Raji (cell line): ENCODE results near the gene DNAJC28.

ENCODE experiments used
- POLR2A ChIP-seq: IDR thresholded peaks from 2 replicates; pipeline ENCODE4 v1.6.1; 2011; ENCODE audit warnings: low read depth, low read length, control low read depth; ENCODE audit not compliant: insufficient read depth

DNAJC28 gene

DNA sequence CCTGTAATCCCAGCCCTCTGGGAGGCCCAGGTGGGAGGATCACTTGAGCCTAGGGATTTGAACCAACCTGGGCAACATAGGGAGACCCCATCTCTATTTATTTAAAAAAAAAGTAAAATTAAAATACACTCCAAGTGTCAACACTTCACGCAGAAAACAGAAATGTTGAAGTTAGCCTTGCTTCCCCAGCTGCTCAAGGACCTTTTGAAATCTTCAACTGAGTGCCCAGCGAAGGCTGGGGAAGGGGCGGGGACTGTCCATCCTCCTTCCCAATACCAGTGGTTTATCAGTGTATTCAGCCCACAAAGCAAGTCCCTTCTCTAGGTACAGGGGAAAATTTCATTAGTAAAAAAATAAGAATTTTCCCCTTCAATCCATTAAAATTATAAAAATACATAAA, 2.2 kb upstream of the DNAJC28 start:
- no peak for TF ChIP-seq POLR2A

DNA sequence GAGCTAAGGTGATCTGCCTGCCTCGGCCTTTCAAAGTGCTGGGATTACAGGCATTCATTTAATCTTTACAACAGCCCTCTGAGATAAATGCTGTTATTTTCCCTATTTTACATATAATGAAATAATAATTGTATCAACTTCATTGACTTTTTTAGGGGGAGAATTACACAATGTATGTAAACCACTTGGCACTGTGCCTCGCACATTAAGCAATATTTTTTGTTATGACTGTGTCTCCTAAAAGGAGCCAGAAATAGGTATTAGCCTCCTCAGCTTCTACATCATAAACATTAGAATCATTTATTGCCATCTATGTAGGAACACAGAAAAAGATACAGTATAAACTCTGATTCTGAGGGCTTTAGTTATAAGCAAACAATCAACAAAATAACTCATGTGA, 1.1 kb upstream of the DNAJC28 start:
- TF ChIP-seq POLR2A = no peak

DNA sequence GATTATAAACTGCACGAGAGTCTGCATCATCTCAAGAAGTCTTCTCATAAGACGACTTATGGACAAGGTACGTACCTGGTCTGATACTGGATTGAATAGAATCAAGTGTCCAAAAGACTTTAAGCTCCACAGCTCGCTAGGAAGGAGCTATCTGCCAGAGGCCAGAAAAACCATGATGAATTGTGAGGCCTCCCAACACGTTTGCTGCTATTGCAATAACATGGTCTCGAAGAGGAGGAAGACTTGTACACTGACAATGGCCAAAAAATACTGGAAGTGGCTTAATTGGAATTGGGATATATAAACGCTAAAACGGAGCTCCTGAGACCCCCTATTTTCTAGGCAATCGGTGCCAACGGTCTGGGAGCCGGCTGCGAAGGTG, 534 bp downstream of the DNAJC28 start:
- no peak for TF ChIP-seq POLR2A

DNA sequence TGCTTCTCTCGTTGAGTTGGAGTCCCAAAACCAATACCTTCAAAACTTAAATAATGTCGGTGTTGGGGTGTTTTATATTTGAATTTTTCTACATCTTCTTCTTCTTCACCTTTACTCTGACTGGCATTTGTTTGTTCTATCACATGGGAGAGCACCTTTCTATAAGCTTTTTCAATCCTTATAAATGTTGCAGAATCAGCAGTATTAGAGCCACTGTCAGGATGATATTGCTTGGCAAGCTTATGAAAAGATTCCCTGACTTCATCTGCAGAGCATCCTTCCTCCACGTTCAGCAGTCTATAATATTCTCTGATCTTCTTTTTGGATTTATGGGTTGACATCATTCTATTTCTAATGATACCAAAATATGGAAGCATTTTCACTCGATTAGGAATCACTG, 2.6 kb downstream of the DNAJC28 start:
- no peak for TF ChIP-seq POLR2A

DNA sequence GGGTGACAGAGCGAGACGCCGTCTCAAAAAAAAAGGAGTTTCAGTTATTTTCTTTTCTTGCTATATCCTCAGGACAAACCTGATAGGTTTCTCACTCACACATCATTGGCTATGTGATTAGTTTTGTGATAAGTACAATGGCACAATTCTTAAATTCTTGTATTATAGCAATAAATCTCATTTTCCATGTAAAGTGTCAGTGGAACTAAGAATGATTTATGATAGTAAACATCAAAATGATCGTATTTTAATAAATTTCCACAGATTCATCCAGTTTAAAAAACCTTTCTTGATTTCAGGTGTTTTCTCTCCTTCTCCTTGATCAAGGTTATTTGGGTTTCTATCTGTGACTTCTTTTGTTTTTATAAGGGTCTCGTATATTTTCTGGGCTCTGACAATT, 3.5 kb downstream of the DNAJC28 start:
- no peak for TF ChIP-seq POLR2A

DNA sequence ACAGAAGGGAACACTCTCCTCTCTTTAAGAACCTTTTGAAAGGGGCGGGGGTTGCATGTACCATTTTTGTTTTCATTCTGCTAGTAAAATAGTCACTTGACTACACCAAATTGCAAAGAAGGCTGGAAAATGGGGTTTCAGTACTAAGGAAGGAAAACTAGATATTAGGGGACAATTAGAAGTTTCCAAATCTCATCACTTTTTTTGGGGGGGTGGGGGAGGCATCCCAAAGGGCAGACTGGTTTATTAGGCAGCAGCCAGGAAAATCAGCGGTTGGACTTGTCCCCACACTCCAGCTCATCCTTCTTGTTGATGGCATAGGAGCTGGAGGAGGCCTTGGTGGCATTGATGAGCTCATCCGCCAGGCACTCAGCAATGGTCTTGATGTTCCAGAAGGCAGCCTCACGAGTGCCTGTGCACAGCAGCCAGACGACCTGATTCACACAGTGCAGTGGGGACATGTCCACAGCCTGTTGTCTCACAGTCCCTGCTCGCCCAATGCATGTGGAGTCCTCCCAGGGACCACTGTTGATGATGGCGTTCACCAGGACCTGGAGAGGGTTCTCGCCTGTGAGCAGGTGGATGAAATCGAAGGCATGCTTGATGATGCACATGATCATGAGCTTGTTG, 10.1 kb downstream of the DNAJC28 start:
- no peak for TF ChIP-seq POLR2A

DNA sequence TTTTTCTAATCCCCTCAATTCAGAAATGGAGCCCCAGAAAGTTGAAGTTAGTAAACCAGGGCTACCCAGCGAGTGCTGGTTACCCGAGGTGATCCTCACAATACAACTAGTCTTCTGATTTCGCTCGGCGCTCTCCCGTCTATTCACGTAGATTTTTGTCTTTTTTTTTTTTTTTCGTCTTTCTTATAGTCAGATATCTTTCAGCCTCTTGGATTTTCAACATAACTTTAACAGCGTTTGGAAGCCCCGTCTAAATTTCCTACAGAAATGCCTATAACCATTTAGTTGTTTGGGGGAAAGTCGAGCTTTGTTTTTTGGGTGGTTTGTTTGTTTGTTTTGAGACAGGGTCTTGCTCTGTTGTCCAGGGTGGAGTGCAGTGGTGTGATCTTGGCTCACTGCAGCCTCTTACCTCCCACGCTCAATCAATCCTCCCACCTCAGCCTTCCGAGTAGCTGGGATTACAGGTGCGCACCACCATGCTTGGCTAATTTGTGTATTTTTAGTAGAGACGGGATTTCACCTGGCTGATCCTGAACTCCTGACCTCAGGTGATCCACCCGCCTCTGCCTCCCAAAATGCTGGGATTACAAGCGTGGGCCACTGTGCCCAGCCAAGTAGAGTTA, 10.9 kb downstream of the DNAJC28 start:
- no peak for TF ChIP-seq POLR2A

DNA sequence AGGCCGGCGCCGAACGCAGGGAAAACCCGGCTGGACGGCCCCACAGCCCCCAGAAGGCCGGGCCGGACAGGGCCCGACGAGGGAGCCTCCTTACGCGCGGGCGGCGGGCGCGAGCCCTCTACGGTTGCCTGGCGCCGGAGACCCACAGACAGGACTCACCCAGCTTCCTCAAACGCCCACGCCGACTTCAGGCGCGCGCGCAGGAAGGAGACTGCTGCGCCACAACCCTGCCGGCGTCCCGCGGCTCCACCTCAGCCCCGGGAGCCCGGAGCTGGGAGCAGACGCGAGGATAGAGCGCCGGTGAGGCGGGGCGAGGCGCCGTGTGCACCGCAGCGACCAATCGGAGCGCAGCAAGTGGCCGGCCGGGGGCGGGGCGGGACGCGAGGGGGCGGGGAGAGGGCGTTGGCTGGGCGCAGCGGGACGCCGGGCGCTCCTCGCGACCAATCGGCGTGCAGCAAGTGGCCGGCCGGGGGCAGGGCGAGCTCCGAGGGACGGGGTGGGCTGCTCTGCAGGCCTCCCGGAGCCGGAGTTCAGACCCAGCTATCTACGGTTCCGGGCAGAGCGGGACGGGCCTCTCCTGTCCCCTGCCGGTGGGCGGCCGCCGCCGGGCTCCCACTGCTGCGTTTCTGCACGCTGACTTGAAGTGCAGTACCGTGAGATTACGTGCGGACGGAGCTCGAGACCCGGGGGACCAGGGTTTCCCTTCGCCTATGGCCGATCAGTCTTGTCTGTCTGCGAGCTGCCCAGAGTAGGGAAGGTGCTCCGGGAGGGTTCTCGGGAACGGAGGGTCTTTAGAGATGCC, 11.6 kb downstream of the DNAJC28 start, which contains the start of gene TMEM50B:
Gene TMEM50B (minus strand): TSS at position 296 of the 802 bp plus-strand sequence. CDS start 11,089 bp downstream, outside the sequence.
- TF ChIP-seq POLR2A = peak; percentile 92

DNA sequence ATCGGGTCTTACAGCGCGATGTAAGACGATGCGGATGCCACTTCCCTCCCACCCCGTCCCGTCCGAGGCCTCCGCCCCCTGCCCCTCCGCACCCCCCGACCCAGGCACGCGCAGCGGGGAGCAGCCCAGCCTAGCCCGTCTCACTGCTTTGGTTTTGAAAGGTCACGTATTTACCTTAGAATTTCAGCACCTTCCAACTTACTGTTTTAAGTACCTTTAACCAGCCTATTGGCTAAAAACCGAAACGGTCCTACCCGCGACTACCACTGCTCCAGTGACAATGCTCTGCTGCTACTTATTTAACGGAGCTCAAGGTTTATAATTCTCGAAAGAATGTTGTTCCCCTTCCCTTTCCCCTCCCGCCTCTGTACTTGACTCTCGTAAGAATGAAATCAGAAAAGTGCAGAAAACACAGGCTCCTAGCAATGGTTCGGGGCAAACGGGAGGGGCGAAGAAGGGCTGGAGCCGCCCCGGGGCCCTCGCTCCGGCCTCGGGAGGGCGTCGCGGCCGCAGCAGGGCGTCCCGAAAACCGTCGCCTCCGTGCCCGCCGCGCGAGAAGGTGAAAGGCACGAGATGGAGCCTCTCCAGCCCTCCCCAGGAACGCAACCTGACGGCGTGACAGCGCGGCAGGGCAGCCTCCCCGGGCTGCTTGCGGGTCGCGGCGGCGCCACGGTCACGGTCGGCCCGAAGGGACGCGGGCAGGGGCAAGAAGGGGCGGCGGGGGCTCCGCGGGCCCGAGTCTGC, 12.4 kb downstream of the DNAJC28 start:
- no peak for TF ChIP-seq POLR2A

DNA sequence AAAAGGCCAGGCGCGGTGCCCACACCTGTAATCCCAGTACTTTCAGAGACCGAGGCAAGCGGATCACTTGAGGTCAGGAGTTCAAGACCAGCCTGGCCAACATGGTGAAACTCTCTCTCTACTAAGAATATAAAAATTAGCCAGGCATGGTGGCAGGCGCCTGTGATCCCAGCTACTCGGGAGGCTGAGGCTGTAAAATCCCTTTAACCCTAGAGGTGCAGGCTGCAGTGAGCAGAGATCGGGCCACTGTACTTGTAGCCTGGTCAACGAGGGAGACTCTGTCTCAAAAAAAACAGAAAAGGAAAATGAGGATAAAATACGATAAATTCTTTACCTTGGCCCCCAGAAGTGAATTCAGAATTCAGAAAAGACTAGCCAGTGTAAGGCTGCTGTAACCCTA, 13.3 kb downstream of the DNAJC28 start:
- no peak for TF ChIP-seq POLR2A

DNA sequence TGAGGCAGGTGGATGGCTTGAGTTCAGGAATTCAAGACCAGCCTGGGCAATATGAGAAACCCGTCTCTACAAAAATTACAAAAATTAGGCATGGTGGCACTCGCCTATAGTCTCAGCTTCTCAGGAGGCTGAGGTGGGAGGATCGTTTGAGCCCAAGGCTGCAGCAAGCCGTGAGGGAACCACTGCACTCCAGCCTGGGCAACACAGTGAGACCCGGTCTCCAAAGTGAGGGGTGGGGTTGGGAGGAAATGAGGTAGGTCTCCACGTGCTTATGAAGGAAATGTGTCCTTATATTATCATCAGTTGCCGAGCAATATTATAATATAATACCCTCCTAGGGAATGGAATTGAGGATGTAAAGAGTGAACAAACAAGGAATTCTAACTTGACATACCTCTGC, 14.4 kb downstream of the DNAJC28 start:
- TF ChIP-seq POLR2A = no peak

DNA sequence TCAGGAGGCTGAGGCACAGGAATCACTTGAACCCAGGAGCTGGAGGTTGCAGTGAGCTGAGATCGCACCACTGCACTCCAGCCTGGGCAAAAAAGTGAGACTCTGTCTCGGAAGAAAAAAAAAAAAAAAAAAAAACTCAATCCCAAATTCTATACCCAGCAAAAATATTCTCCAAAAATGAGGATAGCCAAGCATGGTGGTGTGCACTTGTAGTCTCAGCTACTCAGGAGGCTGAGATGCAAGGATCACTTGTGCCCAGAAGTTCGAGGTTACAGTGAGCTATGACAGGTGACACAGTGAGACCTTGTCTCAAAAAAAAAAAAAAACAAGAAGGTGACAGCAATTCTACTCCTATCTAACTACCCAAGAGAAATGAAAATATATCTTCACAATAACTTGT, 18.2 kb downstream of the DNAJC28 start:
- TF ChIP-seq POLR2A = no peak

DNA sequence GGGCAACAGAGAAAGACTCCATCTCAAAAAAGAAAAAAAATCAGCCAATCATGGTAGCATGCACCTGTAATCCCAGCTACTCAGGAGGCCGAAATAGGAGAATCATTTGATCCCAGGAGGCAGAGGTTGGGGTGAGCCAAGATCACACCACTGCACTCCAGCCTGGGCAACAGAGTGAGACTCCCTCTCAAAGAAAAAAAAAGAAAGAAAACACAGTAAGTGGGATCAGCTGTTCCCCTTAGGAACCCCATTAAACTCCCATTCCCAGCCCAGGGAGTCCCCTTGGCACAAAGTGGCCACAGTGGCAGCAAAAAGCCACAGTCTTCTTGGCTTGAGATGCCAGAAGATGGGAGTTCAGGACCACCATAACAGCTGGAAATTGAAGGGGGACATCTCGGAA, 20.8 kb downstream of the DNAJC28 start:
- TF ChIP-seq POLR2A = no peak

DNA sequence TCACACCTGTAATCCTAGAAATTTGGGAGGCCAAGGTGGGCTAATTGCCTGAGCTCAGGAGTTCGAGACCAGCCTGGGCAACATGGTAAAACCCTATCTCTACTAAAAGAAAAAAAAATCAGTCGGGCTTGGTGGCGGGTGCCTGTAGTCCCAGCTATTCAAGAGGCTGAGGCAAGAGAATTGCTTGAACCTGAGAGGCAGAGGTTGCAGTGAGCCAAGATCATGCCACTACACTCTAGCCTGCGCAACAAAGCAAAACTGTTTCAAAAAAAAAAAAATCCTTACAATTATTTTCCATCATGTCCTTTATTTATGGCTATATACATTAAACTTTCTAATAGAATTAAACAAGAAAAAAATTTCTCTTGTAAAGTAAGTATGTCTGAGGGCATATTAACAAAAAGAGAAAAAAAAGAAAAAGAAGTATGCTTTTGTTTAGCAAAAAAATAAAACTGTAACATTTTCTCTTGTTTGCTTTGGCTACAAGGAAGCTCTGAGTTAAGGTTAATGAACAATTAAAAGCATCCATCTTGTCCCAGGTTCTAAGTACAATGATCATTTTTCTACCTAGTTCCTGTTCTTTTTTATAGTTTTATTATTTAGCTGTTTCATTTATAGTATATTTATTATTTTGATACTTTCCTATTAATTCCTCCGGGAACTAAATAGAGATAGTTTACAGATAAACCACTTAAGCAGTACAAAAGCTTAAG, 29.8 kb downstream of the DNAJC28 start:
- TF ChIP-seq POLR2A = no peak

DNA sequence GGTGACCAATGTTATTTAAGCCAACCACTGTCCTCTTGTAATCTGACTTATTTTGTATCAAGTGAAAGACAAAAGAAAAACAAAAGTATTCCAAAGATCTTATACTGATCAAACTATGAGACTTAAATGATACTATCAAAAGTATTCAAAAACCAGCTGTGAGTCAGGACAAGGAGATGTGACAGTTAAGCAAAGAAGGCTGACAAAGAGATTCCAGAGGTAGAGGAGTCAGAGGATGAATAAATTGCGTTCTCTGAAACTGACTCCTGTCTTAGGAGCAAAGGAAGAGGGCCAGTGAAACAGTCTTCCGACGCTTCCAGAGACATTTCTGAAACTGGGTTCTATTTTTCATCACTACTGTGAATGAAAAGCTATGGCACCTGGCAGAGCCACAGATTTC, 32.7 kb downstream of the DNAJC28 start:
- no peak for TF ChIP-seq POLR2A
